Activated T-cell treated with anti-CD3 and anti-CD28 coated beads for 1 hour (primary cell): ENCODE data around the gene BFSP2.
"Not testable (repeated sequence)": the region's sequence is repeated elsewhere in the genome, so short reads cannot be mapped to it uniquely, and the experiment has no call there.

Experiments used
- DNase-seq: peaks from one replicate; pipeline ENCODE4 v3.0.0-alpha.2; 2020; ENCODE audit warnings: low read depth

BFSP2 gene

GRCh38 chr3:133479895-133480669, 80.2 kb downstream of the BFSP2 start:
- DNase-seq, result no peak

- not testable (repeated sequence) for DNase-seq
Measured at GRCh38 chr3:133482474-133482873, 82.6 kb downstream of the BFSP2 start.

- DNase-seq, result no peak
Measured at GRCh38 chr3:133486658-133487057, 86.8 kb downstream of the BFSP2 start.

GRCh38 chr3:133487204-133487603, 87.3 kb downstream of the BFSP2 start:
- DNase-seq, result no peak

GRCh38 chr3:133487920-133488540, 88.2 kb downstream of the BFSP2 start:
- DNase-seq, result peak; percentile 49

- DNase-seq, result no peak
Measured at GRCh38 chr3:133488785-133489367, 89.0 kb downstream of the BFSP2 start.

- DNase-seq, result no peak
Measured at GRCh38 chr3:133489466-133490085, 89.7 kb downstream of the BFSP2 start.

GRCh38 chr3:133490468-133491351, 90.9 kb downstream of the BFSP2 start:
- peak; percentile 51 for DNase-seq

- DNase-seq, result no peak
Measured at GRCh38 chr3:133491481-133492059, 91.7 kb downstream of the BFSP2 start.

- no peak for DNase-seq
Measured at GRCh38 chr3:133492159-133492741, 92.4 kb downstream of the BFSP2 start.

- no peak for DNase-seq
Measured at GRCh38 chr3:133494469-133494868, 94.6 kb downstream of the BFSP2 start.

GRCh38 chr3:133502542-133502941, 102.7 kb downstream of the BFSP2 start:
- DNase-seq, result not testable (repeated sequence)

GRCh38 chr3:133503409-133503808, 103.6 kb downstream of the BFSP2 start:
- DNase-seq, result no peak

- no peak for DNase-seq
Measured at GRCh38 chr3:133504736-133505135, 104.9 kb downstream of the BFSP2 start.

GRCh38 chr3:133505813-133506212, 106.0 kb downstream of the BFSP2 start:
- no peak for DNase-seq

- no peak for DNase-seq
Measured at GRCh38 chr3:133506215-133506901, 106.5 kb downstream of the BFSP2 start.

GRCh38 chr3:133509488-133509887, 109.6 kb downstream of the BFSP2 start:
- no peak for DNase-seq

- DNase-seq, result no peak
Measured at GRCh38 chr3:133512416-133513089, 112.7 kb downstream of the BFSP2 start.

- DNase-seq, result no peak
Measured at GRCh38 chr3:133514418-133514817, 114.6 kb downstream of the BFSP2 start.

GRCh38 chr3:133515127-133515526, 115.3 kb downstream of the BFSP2 start:
- no peak for DNase-seq
